HG03439 (cell line): Measurements from ENCODE around the gene SUMF2.
"Not testable (repeated sequence)": the region's sequence is repeated elsewhere in the genome, so short reads cannot be mapped to it uniquely, and the experiment has no call there.

Experiments used
- ATAC-seq: cut with Tn5 transposase; IDR thresholded peaks from one replicate; pipeline ENCODE4 v1.9.1; 2021; ENCODE audit warnings: mild to moderate bottlenecking, moderate library complexity; ENCODE audit not compliant: unreplicated experiment

SUMF2 gene

DNA sequence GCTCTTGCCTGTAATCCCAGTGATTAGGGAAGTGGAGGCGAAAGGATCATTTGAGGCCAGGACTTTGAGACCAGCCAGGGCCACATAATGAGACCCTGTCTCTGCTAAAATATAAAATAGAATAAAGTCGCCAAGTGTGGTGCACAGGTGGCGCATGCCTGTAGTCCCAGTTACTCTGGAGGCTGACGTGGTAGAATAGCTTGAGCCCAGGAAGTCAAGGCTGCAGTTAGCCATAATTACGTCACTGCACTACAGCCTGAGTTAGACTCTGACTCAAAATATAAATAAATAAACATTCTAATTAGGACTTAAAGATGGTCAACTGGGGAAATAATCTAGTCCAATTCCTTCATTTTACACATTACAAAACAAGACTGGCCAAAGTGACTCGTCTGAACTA lies 41.4 kb downstream of the SUMF2 start:
- no peak for ATAC-seq

DNA sequence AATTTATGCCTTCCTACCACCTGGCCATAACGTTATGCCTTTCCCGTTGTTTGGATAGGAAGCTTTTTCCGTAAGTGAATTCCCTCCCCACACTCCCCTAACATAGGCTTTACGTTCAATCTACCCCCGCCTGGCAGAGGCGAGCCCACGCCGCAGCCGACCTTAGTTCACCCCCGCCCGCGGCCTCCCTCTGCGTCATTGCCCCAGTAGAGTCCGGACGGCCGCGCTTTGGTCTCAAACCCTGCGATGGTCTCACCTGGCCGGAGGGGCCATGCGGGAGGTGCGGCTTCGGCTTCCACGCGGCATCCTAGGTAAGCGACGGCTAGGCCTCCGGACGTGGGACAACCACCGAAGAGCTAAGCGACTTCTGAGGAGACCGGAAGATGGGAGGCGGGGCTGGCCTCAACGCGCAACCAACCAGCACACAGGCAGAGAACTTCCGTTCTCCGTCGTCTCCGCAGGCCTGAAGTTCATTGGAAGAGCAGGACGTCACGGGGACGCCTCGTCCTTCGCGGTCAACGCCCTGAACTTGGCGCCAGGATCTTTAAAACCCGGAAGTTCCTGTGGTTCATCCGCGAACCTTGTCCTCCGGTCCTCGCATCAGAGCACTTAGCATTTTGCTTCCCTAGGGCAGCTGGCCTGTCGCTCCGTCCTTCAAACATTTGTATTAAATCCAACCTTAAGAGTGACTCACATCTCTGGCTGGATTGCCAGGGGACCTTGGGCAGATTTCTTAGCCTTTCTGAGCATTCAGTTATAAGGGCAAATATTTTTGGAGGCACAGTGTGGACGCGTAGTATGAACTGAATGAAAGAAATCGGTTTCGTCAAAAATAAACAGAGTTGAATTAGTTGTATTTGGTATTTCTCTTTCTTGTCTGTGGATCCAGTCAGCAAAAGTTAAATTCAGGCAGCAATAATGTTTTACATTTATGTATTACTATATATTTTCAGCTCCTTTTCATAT lies 42.3 kb downstream of the SUMF2 start, which contains the start of gene CHCHD2:
Gene CHCHD2 (minus strand): TSS at position 369 of the 966 bp plus-strand sequence. CDS start 63 bp downstream, at position 306.
- peak; percentile 100 for ATAC-seq

DNA sequence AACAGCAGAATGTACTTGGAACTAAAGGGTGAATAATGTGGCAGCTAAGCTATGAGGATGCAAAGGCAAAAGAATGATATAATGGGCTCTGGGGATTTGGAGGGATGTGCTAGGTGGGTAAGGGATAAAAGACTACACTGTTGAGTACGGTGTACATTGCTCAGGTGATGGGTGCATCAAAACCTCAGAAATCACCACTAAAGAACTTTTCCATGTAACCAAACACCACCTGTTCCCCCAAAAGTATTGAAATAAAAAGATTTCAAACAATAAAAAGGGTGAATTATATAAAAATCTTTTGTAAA lies 43.8 kb downstream of the SUMF2 start:
- ATAC-seq, result no peak

DNA sequence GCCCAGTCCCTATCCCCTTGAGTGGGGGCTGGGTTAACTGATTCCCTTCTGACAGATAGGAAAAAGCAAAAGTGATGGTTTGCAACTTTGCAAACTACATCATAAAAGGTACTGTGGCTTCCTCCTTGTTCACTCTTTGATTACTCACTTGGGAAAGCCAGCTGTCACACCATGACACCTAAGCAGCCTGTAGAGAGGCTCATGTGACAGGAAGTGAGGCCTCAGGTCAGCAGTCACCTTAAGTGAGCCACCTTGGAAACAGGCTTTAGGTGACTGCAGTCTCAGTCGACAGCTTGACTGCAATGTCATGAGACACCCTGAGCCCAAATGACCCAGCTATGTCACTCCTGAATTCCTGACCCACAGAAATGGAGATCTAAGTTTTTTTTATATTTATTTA lies 46.5 kb downstream of the SUMF2 start:
- ATAC-seq, result no peak

DNA sequence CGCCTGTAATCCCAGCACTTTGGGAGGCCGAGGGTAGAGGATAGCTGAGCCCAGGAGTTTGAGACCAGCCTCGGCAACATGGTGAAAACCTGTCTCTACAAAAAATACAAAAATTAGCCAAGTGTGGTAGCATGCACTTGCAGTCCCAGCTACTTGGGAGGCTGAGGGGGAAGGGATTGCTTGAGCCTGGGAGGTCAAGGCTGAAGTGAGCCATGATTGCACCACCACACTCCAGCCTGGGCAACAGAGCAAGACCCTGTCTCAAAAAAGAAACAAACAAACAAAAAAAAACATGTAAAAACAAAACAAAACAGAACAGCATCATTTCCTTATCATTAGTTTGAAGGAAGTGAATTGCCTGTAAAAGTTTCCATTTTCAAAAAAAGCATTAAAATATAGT lies 48.2 kb downstream of the SUMF2 start:
- ATAC-seq, result not testable (repeated sequence)

DNA sequence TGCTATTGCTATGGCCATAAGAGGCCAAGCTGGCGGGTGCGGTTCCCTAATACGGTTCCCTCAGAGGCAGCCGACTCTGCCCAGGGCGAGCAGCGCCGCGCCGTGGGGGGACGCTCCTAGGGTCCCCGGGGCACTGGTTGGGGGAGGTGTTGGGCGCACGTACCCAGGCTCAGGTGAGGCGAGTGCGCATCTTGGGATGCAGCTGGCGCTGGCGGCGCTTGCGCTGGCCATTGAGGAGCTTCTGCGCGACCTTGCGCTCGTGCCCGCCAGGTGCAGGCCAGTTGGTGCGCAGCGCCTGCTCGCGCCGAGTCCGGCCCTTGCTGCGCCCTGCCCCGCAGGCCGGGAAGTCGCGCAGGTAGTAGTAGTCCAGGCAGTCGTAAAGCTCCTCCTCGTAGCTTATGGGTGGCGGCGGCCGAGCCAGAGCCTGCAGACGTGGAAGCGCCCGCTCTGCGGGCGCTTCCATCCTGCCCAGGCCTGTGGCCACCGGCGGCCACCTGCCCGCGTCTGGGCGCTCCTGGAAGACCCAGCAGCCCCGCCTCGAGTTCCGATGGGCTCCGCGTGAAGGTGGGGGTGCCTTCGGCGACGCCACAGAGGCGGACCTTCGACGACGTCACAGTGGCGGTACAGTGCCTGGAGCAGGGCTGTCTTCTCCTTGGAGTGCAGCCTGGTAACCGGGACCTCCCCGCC lies 51.9 kb downstream of the SUMF2 start, which contains the start of gene NUPR2:
Gene NUPR2 (minus strand): TSS at position 566 of the 687 bp plus-strand sequence. CDS start 103 bp downstream, at position 463.
- no peak for ATAC-seq

DNA sequence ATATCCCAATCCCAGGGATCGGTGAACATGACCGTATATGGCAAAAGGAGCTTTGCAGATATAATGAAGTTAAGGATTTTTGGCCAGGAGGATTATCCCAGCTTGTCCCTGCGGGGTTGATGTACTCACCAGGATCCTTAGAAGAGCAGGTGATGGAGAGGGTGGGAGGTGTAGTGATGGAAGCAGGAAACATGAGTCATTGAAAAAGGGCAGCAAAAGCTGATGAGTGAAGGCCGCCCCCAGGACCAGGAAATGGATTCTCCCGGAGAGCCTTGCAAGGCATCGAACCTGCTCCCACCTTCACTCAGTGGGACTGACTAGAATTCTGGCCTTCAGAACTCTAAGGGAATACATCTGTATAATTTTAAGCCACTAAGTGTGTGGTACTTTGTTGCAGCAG lies 57.4 kb downstream of the SUMF2 start:
- no peak for ATAC-seq

DNA sequence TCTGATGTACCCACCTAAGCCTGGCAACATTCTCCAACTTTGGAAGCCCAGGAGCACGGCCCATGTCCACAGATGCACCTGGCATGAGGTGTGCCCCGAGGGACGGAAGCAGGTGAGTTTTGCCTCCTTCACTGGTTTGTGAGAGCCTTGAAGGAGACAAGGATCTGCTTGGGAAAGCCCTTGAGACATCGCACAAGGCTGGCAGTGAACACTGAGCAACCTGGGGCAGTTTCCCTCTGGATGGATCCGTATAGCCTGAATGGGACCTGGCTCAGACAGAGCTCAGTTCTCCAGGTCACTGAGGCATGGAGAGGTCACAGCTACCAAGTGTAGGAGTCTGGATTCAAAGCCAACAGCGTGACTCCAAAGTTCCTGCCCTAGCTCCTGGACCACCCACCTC lies 60.9 kb downstream of the SUMF2 start:
- no peak for ATAC-seq

DNA sequence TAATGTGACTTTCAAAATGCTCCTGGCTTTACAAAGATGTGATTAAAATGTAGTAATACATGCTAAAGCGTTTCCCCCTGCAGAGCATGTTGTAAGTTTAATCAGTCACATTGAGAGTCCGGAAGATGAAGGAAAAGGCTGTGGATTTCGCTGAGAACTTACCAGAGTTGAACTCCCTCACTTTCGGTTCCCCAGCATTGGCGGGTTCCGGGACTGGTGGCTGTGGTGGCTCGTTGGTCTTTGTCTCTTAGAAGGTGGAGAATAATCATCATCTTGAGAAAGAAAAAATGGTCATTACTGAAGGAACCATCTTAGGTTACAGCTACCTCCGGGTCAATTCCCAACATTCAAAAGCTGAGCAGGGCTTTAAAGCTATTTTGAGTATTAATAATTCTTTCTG lies 61.7 kb downstream of the SUMF2 start:
- ATAC-seq, result no peak

DNA sequence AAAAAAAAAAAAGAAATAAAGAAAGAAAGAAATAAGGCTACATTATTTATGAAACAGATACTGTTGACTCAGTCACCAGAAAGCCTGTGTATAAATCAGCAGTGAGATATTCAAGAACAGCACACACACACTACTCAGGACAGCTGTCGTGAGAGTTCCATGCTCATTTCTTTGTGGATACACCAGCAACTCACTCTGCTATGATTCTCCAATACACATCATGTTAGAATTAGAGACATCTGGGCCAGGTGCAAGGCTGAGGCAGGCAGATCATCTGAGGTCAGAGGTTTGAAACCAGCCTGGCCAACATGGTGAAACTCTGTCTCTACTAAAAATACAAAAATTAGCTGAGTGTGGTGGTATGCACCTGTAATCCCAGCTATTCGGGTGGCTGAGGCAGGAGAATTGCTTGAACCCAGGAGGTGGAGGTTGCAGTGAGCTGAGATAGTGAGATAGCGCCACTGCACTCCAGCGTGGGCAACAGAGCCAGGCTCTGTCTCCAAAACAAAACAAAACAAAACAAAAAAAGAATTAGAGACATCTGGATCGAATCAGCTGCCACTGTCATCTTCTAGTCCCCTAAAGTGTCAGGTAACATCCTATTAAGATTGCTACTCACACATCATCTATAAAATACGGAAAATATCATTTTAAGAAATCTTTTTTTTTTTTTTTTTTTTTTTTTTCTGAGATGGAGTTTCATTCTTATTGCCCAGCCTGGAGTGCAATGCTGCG lies 63.3 kb downstream of the SUMF2 start:
- ATAC-seq, result no peak
